ENCODE results near the gene NAIF1.
"Not testable (repeated sequence)": the region's sequence is repeated elsewhere in the genome, so short reads cannot be mapped to it uniquely, and the experiment has no call there.

The NAIF1 gene

GRCh38 chr9:128043467-128043868 is 23.7 kb downstream of the NAIF1 start:
- no peak for TF ChIP-seq CTCF (IDR thresholded peaks at IDR 0.05; ENCODE audit: low read length, missing control alignments)
- DNase-seq (ENCODE audit: low read depth) = no peak
- H3K4me3 ChIP-seq (replicated peaks; ENCODE audit: low read depth, low read length) = no peak overlapping the region

- no peak overlapping the region for H3K4me3 ChIP-seq (replicated peaks; ENCODE audit: low read depth, low read length)
- no peak for DNase-seq (ENCODE audit: low read depth)
- TF ChIP-seq CTCF (IDR thresholded peaks at IDR 0.05; ENCODE audit: low read length, missing control alignments) = no peak
These were observed 25.1 kb downstream of the NAIF1 start for GRCh38 chr9:128042043-128042442.

GRCh38 chr9:128040783-128041182 is 26.3 kb downstream of the NAIF1 start:
- DNase-seq (ENCODE audit: low read depth) = not testable (repeated sequence)

GRCh38 chr9:128036522-128036921 is 30.6 kb downstream of the NAIF1 start:
- not testable (repeated sequence) for DNase-seq (ENCODE audit: low read depth); H3K4me3 ChIP-seq (replicated peaks; ENCODE audit: low read depth, low read length)

More at GRCh38 chr9:128040783-128041182, 26.3 kb downstream of the NAIF1 start:
- H3K4me3 ChIP-seq (replicated peaks; ENCODE audit: low read depth, low read length) = not testable (repeated sequence)

- H3K4me3 ChIP-seq (replicated peaks; ENCODE audit: low read depth, low read length) = no peak overlapping the region
- peak; percentile 73 for TF ChIP-seq CTCF (IDR thresholded peaks at IDR 0.05; ENCODE audit: low read length, missing control alignments)
- DNase-seq (ENCODE audit: low read depth) = peak; percentile 91
These were observed 32.1 kb downstream of the NAIF1 start for GRCh38 chr9:128034821-128035652.

GRCh38 chr9:128033609-128034008 is 33.5 kb downstream of the NAIF1 start:
- no peak overlapping the region for H3K4me3 ChIP-seq (replicated peaks; ENCODE audit: low read depth, low read length)

GRCh38 chr9:128027705-128028104 is 39.4 kb downstream of the NAIF1 start:
- no peak for DNase-seq (ENCODE audit: low read depth)
- TF ChIP-seq CTCF (IDR thresholded peaks at IDR 0.05; ENCODE audit: low read length, missing control alignments) = no peak

More at GRCh38 chr9:128033609-128034008, 33.5 kb downstream of the NAIF1 start:
- TF ChIP-seq CTCF (IDR thresholded peaks at IDR 0.05; ENCODE audit: low read length, missing control alignments) = no peak
- no peak for DNase-seq (ENCODE audit: low read depth)

More at GRCh38 chr9:128027705-128028104, 39.4 kb downstream of the NAIF1 start:
- H3K4me3 ChIP-seq (replicated peaks; ENCODE audit: low read depth, low read length) = no peak overlapping the region

Data from fibroblast of pulmonary artery (primary cell).